Gastrocnemius medialis (tissue), 4 donors: Measurements from ENCODE around the gene KCNK13.
"Not testable (repeated sequence)": the region's sequence is repeated elsewhere in the genome, so short reads cannot be mapped to it uniquely, and the experiment has no call there.

Source experiments
- POLR2A ChIP-seq, 2 donors: fragments of 450-650 bp; IDR thresholded peaks; one replicate each; pipeline ENCODE4 v1.6.1; 2017; ENCODE audit warnings: antibody characterized with exemption in 2 of 2, mild to moderate bottlenecking in 2 of 2, moderate library complexity in 2 of 2
- TF ChIP-seq, protein P1 (sequence below), 5 experiments: fragments of 450-650 bp in 3 of 5; fragments of 200-600 bp in 2 of 5; sonication (generic) in 2 of 5; IDR thresholded peaks in 4 of 5; conservative IDR thresholded peaks in 1 of 5; 1 replicate in 4 of 5; 2 replicates in 1 of 5; pipeline ENCODE4 v1.5.1; 2016 to 2019; ENCODE audit warnings: antibody characterized with exemption in 5 of 5, mild to moderate bottlenecking in 3 of 5, moderate library complexity in 3 of 5

- TF ChIP-seq, protein P1, sequence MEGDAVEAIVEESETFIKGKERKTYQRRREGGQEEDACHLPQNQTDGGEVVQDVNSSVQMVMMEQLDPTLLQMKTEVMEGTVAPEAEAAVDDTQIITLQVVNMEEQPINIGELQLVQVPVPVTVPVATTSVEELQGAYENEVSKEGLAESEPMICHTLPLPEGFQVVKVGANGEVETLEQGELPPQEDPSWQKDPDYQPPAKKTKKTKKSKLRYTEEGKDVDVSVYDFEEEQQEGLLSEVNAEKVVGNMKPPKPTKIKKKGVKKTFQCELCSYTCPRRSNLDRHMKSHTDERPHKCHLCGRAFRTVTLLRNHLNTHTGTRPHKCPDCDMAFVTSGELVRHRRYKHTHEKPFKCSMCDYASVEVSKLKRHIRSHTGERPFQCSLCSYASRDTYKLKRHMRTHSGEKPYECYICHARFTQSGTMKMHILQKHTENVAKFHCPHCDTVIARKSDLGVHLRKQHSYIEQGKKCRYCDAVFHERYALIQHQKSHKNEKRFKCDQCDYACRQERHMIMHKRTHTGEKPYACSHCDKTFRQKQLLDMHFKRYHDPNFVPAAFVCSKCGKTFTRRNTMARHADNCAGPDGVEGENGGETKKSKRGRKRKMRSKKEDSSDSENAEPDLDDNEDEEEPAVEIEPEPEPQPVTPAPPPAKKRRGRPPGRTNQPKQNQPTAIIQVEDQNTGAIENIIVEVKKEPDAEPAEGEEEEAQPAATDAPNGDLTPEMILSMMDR (IDR thresholded peaks at IDR 0.05 in 4 of 5, conservative IDR thresholded peaks at IDR 0.05 in 1 of 5): not testable (repeated sequence)
- not testable (repeated sequence) for TF ChIP-seq POLR2A (IDR thresholded peaks at IDR 0.05)
Observed at GRCh38 chr14:90089486-90089885, 27.7 kb downstream of the KCNK13 start.
